Smooth muscle cell (in vitro differentiated cells): ENCODE results near the gene ELFN2. TPM values are rescaled to one million over a fixed set of nuclear protein-coding genes. Genes with fewer than 3 reads are reported as not detected.
A peak's percentile ranks its signal among the peaks of the same experiment; 100 is the strongest.

Source experiments
- DNase-seq: peaks from one replicate; lab custom pipeline; 2025; ENCODE audit not compliant: unreplicated experiment; lab: John Stamatoyannopoulos, UW
- H2AFZ ChIP-seq: fragments of 200-600 bp; sonication (generic); 2 replicates; pipeline ENCODE4 v1.6.0; 2016; ENCODE audit warnings: antibody characterized with exemption, low read depth, mild to moderate bottlenecking
- H3F3A ChIP-seq: fragments of 200-600 bp; sonication (generic); 2 replicates; pipeline ENCODE4 v1.6.0; 2017; ENCODE audit warnings: antibody characterized with exemption, low read depth
- H3K27ac ChIP-seq: fragments of 200-600 bp; sonication (generic); 2 replicates; pipeline ENCODE4 v1.5.1; 2016; ENCODE audit warnings: low read depth, mild to moderate bottlenecking
- H3K27me3 ChIP-seq: fragments of 200-600 bp; sonication (generic); 2 replicates; pipeline ENCODE4 v1.6.1; 2016; ENCODE audit warnings: low read depth, mild to moderate bottlenecking
- H3K36me3 ChIP-seq: fragments of 200-600 bp; sonication (generic); 2 replicates; pipeline ENCODE4 v1.5.1; 2016; ENCODE audit warnings: low read depth
- H3K4me1 ChIP-seq: fragments of 200-600 bp; sonication (generic); 2 replicates; pipeline ENCODE4 v1.5.1; 2016; ENCODE audit warnings: low read depth
- H3K4me2 ChIP-seq: fragments of 200-600 bp; sonication (generic); 2 replicates; pipeline ENCODE4 v1.6.0; 2016; ENCODE audit warnings: mild to moderate bottlenecking
- H3K4me3 ChIP-seq: fragments of 200-600 bp; sonication (generic); 2 replicates; pipeline ENCODE4 v1.5.1; 2016; ENCODE audit warnings: mild to moderate bottlenecking
- H3K79me2 ChIP-seq: fragments of 200-600 bp; sonication (generic); 2 replicates; pipeline ENCODE4 v1.6.0; 2016; ENCODE audit warnings: low read depth, mild to moderate bottlenecking
- H3K9ac ChIP-seq: fragments of 200-600 bp; sonication (generic); 2 replicates; pipeline ENCODE4 v1.6.0; 2016; ENCODE audit warnings: low read depth
- H3K9me3 ChIP-seq: fragments of 200-600 bp; sonication (generic); replicated peaks from 2 replicates; pipeline ENCODE4 v1.5.1; 2016; ENCODE audit warnings: low read depth
- H4K20me1 ChIP-seq: fragments of 200-600 bp; sonication (generic); 2 replicates; pipeline ENCODE4 v1.6.0; 2016; ENCODE audit warnings: low read depth
- CTCF ChIP-seq: fragments of 200-600 bp; sonication (generic); IDR thresholded peaks from 2 replicates; pipeline ENCODE4 v1.5.1; 2017; ENCODE audit warnings: borderline replicate concordance, mild to moderate bottlenecking, antibody characterized with exemption; ENCODE audit not compliant: insufficient read depth, poor library complexity, severe bottlenecking
- WGBS: methylation state at CpG from one replicate; pipeline ENCODE4 v1.1.7; 2016; ENCODE audit warnings: low lambda C conversion rate; 5-methylcytosine and 5-hydroxymethylcytosine counted together
- polyA plus RNA-seq: library from polyadenylated mRNA; unstranded; fragments of >200 nt; fragmentation: Nextera tagmentation; extraction: Ambion mirVana; gene quantifications from 2 replicates; pipeline ENCODE4 v1.2.1, GENCODE V29; 2016
- total RNA-seq: library from RNA; depleted of rRNA; stranded (reverse); fragments of >200 nt; gene quantifications from 2 replicates; pipeline ENCODE4 v1.2.3, GENCODE V29; 2014

The ELFN2 gene
- total and polyA plus RNA-seq, 2 experiments from 2014 or later: 0.63 to 1.3 TPM

DNA sequence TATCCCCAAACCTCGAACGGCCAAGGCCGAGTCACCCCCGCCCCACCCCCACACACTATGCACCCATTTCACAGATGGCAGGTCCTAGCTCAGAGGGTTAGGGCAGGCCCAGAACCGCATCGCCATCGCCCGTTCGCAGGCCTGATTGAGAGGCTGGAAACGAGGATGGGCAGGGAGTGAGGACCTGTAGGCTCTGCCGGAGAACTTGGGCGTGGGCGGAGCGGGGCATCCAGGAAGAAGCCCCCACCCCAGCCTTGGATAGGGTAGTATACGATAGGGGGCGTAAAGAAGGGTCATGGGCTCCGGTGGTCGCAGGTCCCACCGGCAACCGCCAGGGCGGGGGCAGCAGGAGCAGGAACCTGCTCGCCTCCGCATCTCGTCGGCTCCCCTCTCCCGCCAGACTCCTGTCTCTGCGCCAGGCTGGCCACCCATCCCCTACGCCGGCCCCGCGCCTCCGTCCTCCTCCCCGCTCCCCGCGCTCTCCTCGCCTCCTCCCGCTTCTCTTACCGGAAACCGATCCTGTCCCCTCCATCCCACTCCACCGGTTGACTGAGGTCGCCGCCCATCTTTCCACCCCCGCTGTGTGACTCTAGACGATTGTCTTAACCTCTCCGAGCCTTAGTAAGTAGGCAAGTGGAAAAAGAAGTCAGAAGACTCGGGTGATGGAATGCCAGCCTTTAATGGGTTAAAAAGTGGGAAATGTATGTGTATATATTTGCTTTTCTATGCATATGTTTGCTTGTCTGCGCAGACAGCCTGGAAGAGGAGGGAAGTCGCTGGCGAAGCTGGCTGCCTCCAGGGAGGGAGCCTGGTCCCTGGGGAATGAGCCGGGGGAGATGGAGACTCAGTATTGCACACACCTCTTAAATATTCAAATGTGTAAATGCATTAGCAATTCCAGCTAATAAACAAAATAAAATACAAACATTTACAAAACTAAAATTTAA, 92.1 kb downstream of the ELFN2 start:
- H3F3A ChIP-seq: no peaks in the 10 kb centered on the region
- peak overlapping the region; percentile 43 for H3K4me2 ChIP-seq
- no peaks in the 10 kb centered on the region for H3K36me3 ChIP-seq
- no peak overlapping the region for H2AFZ ChIP-seq
- no peaks in the 10 kb centered on the region for H4K20me1 ChIP-seq
- H3K9ac ChIP-seq: no peak overlapping the region
- no peak overlapping the region for H3K27ac ChIP-seq
- no peaks in the 10 kb centered on the region for H3K79me2 ChIP-seq
- peaks cover 52% of the 10 kb centered on the region for H3K27me3 ChIP-seq
- no peak for TF ChIP-seq CTCF
- DNase-seq: no peak
- no peaks in the 10 kb centered on the region for H3K9me3 ChIP-seq
- H3K4me3 ChIP-seq: no peak overlapping the region
- H3K4me1 ChIP-seq: peaks cover 26% of the 10 kb centered on the region
- WGBS: 5% methylated on average over 30 of the region's 50 CpGs

GRCh38 chr22:37334461-37334858, 92.8 kb downstream of the ELFN2 start:
- no peak for DNase-seq
- H3K27me3 ChIP-seq: peaks cover 52% of the 10 kb centered on the region
- no peak overlapping the region for H2AFZ ChIP-seq
- no peaks in the 10 kb centered on the region for H4K20me1 ChIP-seq
- H3K36me3 ChIP-seq: no peaks in the 10 kb centered on the region
- H3K4me3 ChIP-seq: no peak overlapping the region
- peaks cover 24% of the 10 kb centered on the region for H3K4me1 ChIP-seq
- H3F3A ChIP-seq: no peaks in the 10 kb centered on the region
- no peak overlapping the region for H3K4me2 ChIP-seq
- no peak overlapping the region for H3K27ac ChIP-seq
- TF ChIP-seq CTCF: no peak
- H3K9me3 ChIP-seq: no peaks in the 10 kb centered on the region
- WGBS: 2% methylated on average over 41 of the region's 42 CpGs
- no peaks in the 10 kb centered on the region for H3K79me2 ChIP-seq
- H3K9ac ChIP-seq: no peak overlapping the region

GRCh38 chr22:37333724-37334460, 93.4 kb downstream of the ELFN2 start:
- Histone ChIP-seq H3K4me3 (no peak overlapping the region), H4K20me1 (no peaks in the 10 kb centered on the region), H3K27ac (no peak overlapping the region), H3K4me1 (peaks cover 24% of the 10 kb centered on the region), H3K36me3 (no peaks in the 10 kb centered on the region), H3K27me3 (peaks cover 52% of the 10 kb centered on the region), H3K4me2 (no peak overlapping the region), H3K9ac (no peak overlapping the region), H3F3A (no peaks in the 10 kb centered on the region), H3K79me2 (no peaks in the 10 kb centered on the region), H2AFZ (no peak overlapping the region), H3K9me3 (no peaks in the 10 kb centered on the region)
- 37% methylated on average over 11 of the region's 11 CpGs for WGBS
- DNase-seq: no peak
- TF ChIP-seq CTCF: no peak
